DOHH2 (cell line): ENCODE measurements around the gene NELFB.

Experiments
- H3F3A ChIP-seq: fragments of 200-600 bp; sonication (generic), shearing (Covaris generic); 2 replicates; pipeline ENCODE4 v1.6.0; 2016; ENCODE audit warnings: antibody characterized with exemption, mild to moderate bottlenecking; ENCODE audit not compliant: control insufficient read depth, insufficient read depth
- H3K27ac ChIP-seq: fragments of 200-600 bp; sonication (generic); 2 replicates; pipeline ENCODE4 v1.5.1; 2014; ENCODE audit warnings: low read depth, mild to moderate bottlenecking, low read length, moderate library complexity
- H3K27me3 ChIP-seq: fragments of 200-600 bp; sonication (generic); 2 replicates; pipeline ENCODE4 v1.6.1; 2014; ENCODE audit warnings: mild to moderate bottlenecking, low read length, mixed read lengths; ENCODE audit not compliant: control insufficient read depth
- H3K36me3 ChIP-seq: fragments of 200-600 bp; sonication (generic); 2 replicates; pipeline ENCODE4 v1.6.1; 2014; ENCODE audit warnings: mild to moderate bottlenecking, low read length, moderate library complexity, mixed read lengths; ENCODE audit not compliant: control insufficient read depth
- H3K4me1 ChIP-seq: fragments of 200-600 bp; sonication (generic); 2 replicates; pipeline ENCODE4 v1.6.1; 2014; ENCODE audit warnings: mild to moderate bottlenecking, low read length, mixed read lengths; ENCODE audit not compliant: control insufficient read depth
- H3K4me2 ChIP-seq: fragments of 200-600 bp; sonication (generic); 2 replicates; pipeline ENCODE4 v1.6.0; 2014; ENCODE audit warnings: mild to moderate bottlenecking, low read length, moderate library complexity
- H3K4me3 ChIP-seq: fragments of 200-600 bp; sonication (generic); 2 replicates; pipeline ENCODE4 v1.5.1; 2014; ENCODE audit warnings: mild to moderate bottlenecking, low read length, mixed read lengths
- H3K79me2 ChIP-seq: fragments of 200-600 bp; sonication (generic); 2 replicates; pipeline ENCODE4 v1.6.1; 2014; ENCODE audit warnings: mild to moderate bottlenecking, low read length, mixed read lengths; ENCODE audit not compliant: control insufficient read depth
- H3K9me2 ChIP-seq: fragments of 200-600 bp; sonication (generic); replicated peaks from 2 replicates; pipeline ENCODE4 v1.6.1; 2014; ENCODE audit warnings: mild to moderate bottlenecking, low read length, mixed read lengths; ENCODE audit not compliant: control insufficient read depth
- H3K9me3 ChIP-seq: fragments of 200-600 bp; sonication (generic); 2 replicates; pipeline ENCODE4 v1.6.1; 2014; ENCODE audit warnings: antibody characterized with exemption, low read length, mixed read lengths; ENCODE audit not compliant: control insufficient read depth, insufficient read depth
- H4K20me1 ChIP-seq: fragments of 200-600 bp; sonication (generic); 2 replicates; pipeline ENCODE4 v1.6.0; 2014; ENCODE audit warnings: low read depth, mild to moderate bottlenecking, antibody characterized with exemption, low read length, moderate library complexity; ENCODE audit not compliant: control insufficient read depth, insufficient read depth
- EZH2phosphoT487 ChIP-seq: fragments of 200-600 bp; sonication (generic); IDR thresholded peaks from 2 replicates; pipeline ENCODE4 v1.6.1; 2017; ENCODE audit warnings: borderline replicate concordance, mild to moderate bottlenecking, antibody characterized with exemption, low read length, moderate library complexity, mixed read lengths
- TF ChIP-seq, protein P1 (sequence below): fragments of 200-600 bp; sonication (generic); IDR thresholded peaks from one replicate; pipeline ENCODE4 v1.5.1; 2014; ENCODE audit warnings: antibody characterized with exemption, mild to moderate bottlenecking, low read depth, low read length; ENCODE audit not compliant: poor library complexity, severe bottlenecking

Gene NELFB

DNA sequence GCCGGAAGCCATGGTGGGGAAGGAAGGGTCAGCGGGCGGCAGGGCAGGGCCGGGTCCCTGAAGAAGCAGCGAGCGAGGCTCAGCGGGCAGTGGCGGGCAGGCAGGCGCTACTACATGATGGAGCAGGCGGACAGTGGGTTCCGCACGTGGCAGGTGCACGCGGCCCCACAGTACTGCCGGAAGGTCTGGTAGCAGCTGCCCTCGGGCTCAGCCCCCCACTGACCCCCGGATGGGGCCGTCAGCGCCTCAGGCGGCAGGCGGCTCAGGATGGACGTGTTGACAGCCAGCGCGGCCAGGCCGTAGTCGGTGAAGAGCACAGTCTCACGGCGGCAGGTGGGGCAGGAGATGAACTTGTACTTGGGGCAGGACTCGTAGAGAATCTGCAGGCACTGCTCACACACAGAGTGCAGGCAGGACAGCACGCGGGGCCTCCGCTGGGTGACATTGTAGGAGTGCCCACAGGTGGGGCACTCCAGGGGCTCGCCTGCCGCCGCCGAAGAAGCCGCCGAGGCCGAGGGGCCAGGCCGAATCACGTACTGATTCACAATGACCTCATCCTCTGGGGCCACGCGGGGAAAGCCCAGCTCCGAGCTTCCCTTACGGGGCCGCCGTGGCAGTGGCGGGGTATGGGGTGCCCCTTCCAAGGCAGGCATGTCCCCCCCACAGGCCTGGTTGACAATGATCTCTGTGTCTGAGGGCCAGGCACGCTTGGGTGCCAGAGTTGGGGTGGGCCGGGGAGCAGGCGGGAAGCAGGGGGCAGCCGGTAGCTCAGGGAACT is 34.6 kb upstream of the NELFB start:
- peaks cover 27% of the 10 kb centered on the region for H3K4me1 ChIP-seq
- peaks cover 6% of the 10 kb centered on the region for H3F3A ChIP-seq
- TF ChIP-seq EZH2phosphoT487, result no peak
- TF ChIP-seq, protein P1, sequence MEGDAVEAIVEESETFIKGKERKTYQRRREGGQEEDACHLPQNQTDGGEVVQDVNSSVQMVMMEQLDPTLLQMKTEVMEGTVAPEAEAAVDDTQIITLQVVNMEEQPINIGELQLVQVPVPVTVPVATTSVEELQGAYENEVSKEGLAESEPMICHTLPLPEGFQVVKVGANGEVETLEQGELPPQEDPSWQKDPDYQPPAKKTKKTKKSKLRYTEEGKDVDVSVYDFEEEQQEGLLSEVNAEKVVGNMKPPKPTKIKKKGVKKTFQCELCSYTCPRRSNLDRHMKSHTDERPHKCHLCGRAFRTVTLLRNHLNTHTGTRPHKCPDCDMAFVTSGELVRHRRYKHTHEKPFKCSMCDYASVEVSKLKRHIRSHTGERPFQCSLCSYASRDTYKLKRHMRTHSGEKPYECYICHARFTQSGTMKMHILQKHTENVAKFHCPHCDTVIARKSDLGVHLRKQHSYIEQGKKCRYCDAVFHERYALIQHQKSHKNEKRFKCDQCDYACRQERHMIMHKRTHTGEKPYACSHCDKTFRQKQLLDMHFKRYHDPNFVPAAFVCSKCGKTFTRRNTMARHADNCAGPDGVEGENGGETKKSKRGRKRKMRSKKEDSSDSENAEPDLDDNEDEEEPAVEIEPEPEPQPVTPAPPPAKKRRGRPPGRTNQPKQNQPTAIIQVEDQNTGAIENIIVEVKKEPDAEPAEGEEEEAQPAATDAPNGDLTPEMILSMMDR, result no peak

DNA sequence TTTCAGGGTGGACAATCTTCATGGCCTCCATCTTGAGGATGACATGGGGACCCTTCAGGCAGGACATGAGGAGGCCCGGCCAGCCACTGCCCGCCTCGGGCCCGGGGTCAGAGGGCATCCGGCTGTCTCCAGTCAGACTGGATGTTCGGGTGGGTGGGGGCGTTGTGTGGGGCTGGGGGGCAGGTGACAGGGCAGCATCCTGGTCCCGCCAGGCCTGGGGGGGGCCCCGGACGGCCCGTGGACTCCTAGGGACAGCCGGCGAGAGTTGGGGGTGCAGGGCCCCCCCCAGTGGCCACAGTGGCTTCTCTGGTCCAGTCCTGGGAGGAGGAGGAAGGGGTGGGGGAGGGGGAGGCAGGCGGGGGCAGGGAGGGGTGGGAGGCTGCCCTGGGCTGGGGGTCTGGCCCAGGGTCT is 34.0 kb upstream of the NELFB start:
- H3K27ac ChIP-seq, result no peak overlapping the region
- H3K27me3 ChIP-seq, result no peaks in the 10 kb centered on the region
- H3K9me3 ChIP-seq, result no peaks in the 10 kb centered on the region
- H3K4me1 ChIP-seq, result peaks cover 27% of the 10 kb centered on the region
- H3K4me2 ChIP-seq, result no peak overlapping the region
- peaks cover 6% of the 10 kb centered on the region for H3F3A ChIP-seq
- H3K36me3 ChIP-seq, result peaks cover 11% of the 10 kb centered on the region
- peaks cover 5% of the 10 kb centered on the region for H3K79me2 ChIP-seq
- TF ChIP-seq EZH2phosphoT487, result no peak
- TF ChIP-seq, protein P1, result no peak
- H4K20me1 ChIP-seq, result no peaks in the 10 kb centered on the region
- no peaks in the 10 kb centered on the region for H3K9me2 ChIP-seq
- H3K4me3 ChIP-seq, result no peak overlapping the region

More for the DNA sequence above, 34.6 kb upstream of the NELFB start:
- no peaks in the 10 kb centered on the region for H4K20me1 ChIP-seq
- no peaks in the 10 kb centered on the region for H3K27me3 ChIP-seq
- H3K4me3 ChIP-seq, result no peak overlapping the region
- H3K36me3 ChIP-seq, result peaks cover 16% of the 10 kb centered on the region
- no peaks in the 10 kb centered on the region for H3K9me2 ChIP-seq
- H3K4me2 ChIP-seq, result no peak overlapping the region
- H3K9me3 ChIP-seq, result no peaks in the 10 kb centered on the region
- no peak overlapping the region for H3K27ac ChIP-seq
- peaks cover 5% of the 10 kb centered on the region for H3K79me2 ChIP-seq

DNA sequence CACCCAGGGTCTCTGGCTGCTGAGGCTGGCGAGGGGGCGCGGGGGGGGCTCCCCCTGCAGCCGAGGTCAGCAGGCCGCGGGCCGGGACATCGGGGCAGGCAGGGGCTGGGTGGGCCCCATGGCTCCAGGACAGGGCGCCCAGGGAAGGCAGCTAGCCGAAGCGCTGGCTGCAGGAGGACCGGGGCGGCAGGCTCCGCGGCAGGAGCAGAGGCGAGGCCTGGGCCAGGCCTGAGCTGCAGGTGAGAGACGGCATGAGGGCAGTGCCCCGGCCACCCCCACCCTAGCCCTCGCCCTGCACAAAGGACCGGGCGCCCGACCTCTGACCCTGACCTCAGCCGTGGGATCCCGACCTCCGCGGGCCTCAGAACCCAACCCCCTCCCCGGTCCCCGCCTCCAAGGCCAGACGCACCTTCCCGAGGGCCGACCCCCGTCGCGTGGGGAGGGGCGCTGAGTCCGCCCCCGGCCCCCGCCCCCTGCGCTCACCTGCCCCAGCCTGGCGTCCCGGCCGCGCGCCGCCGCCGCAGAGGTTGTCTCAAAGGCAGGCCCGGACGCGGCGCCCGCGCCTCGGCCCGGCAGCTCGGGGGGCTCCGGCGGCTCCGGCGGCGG is 33.5 kb upstream of the NELFB start:
- H3K4me1 ChIP-seq, result peaks cover 27% of the 10 kb centered on the region
- peaks cover 5% of the 10 kb centered on the region for H3K79me2 ChIP-seq
- H3K9me3 ChIP-seq, result no peaks in the 10 kb centered on the region
- peaks cover 6% of the 10 kb centered on the region for H3F3A ChIP-seq
- H3K27ac ChIP-seq, result no peak overlapping the region
- TF ChIP-seq EZH2phosphoT487, result no peak
- TF ChIP-seq, protein P1, result no peak
- H3K4me2 ChIP-seq, result peak overlapping the region; percentile 55
- H4K20me1 ChIP-seq, result no peaks in the 10 kb centered on the region
- no peaks in the 10 kb centered on the region for H3K9me2 ChIP-seq
- no peaks in the 10 kb centered on the region for H3K27me3 ChIP-seq
- peaks cover 6% of the 10 kb centered on the region for H3K36me3 ChIP-seq
- peak overlapping the region; percentile 65 for H3K4me3 ChIP-seq
